Colonic mucosa (tissue), 4 donors: Measurements from ENCODE around the gene PCNX1. TPM values are rescaled to one million over a fixed set of nuclear protein-coding genes. Genes with fewer than 3 reads are reported as not detected.
A peak's percentile ranks its signal among the peaks of the same experiment; 100 is the strongest.

Experiments used
- DNase-seq: peaks from one replicate; pipeline ENCODE4 v3.0.0-alpha.2; 2020
- H3K27ac ChIP-seq: fragments of 200-600 bp; one replicate; pipeline ENCODE4 v1.8.0; 2021
- H3K27me3 ChIP-seq: fragments of 200-600 bp; one replicate; pipeline ENCODE4 v1.8.0; 2021
- H3K36me3 ChIP-seq: fragments of 200-600 bp; one replicate; pipeline ENCODE4 v1.8.0; 2021
- H3K4me1 ChIP-seq: fragments of 200-600 bp; one replicate; pipeline ENCODE4 v1.8.0; 2021; ENCODE audit warnings: mild to moderate bottlenecking
- H3K4me3 ChIP-seq: fragments of 200-600 bp; one replicate; pipeline ENCODE4 v1.8.0; 2021
- H3K9ac ChIP-seq, 2 donors: one replicate each; pipeline ENCODE4 v1.7.0; 2013; ENCODE audit warnings: control low read depth in 2 of 2, low read depth in 2 of 2, low read length in 2 of 2
- H3K9me3 ChIP-seq: fragments of 200-600 bp; one replicate; pipeline ENCODE4 v1.8.0; 2021
- CTCF ChIP-seq: fragments of 200-600 bp; IDR thresholded peaks from one replicate; pipeline ENCODE4 v1.8.0; 2022; ENCODE audit warnings: antibody characterized with exemption, mild to moderate bottlenecking
- intact Hi-C: fragments of 100-400 bp; cut with DNase I; formaldehyde crosslinking; loops from one replicate; pipeline ENCODE4 v1.14.1; 2022
- total RNA-seq, 2 donors: library from RNA; stranded (reverse); fragmentation: NEBNext Ultra II Directional in 1 of 2; extraction: Animal tissue kit (Norgen Biotek cat#: 25700) in 1 of 2; gene quantifications; one replicate each; pipeline ENCODE4 v1.2.1, GENCODE V29; 2021
- donor health status: healthy.
- donor health status: DM: no; HTN: no; CAD: no.
- donor health status: DM: no; HTN: no; CAD: no.

PCNX1 gene
- total RNA-seq, 2 donors from 2014 or later: 18.1 to 26.7 TPM

GRCh38 chr14:71150737-71151136 lies 243.5 kb downstream of the PCNX1 start:
- Histone ChIP-seq H3K36me3 (no peaks in the 10 kb centered on the region), H3K9ac (no peak overlapping the region), H3K4me1 (no peaks in the 10 kb centered on the region), H3K27ac (no peak overlapping the region), H3K9me3 (no peaks in the 10 kb centered on the region), H3K4me3 (no peak overlapping the region), H3K27me3 (no peaks in the 10 kb centered on the region)
- intact Hi-C loops: no loop called here
- TF ChIP-seq CTCF: no peak
- DNase-seq: no peak

GRCh38 chr14:71155743-71156142 lies 248.5 kb downstream of the PCNX1 start:
- H3K4me1 ChIP-seq: no peaks in the 10 kb centered on the region
- no peaks in the 10 kb centered on the region for H3K27me3 ChIP-seq
- no peak overlapping the region for H3K4me3 ChIP-seq
- H3K9me3 ChIP-seq: no peaks in the 10 kb centered on the region
- DNase-seq: no peak
- no peak overlapping the region for H3K27ac ChIP-seq
- no peak overlapping the region for H3K9ac ChIP-seq
- intact Hi-C loops: no loop called here
- H3K36me3 ChIP-seq: no peaks in the 10 kb centered on the region
- no peak for TF ChIP-seq CTCF

GRCh38 chr14:71163050-71163841 lies 256.0 kb downstream of the PCNX1 start:
- intact Hi-C loops: no loop called here
- Histone ChIP-seq H3K4me3 (no peak overlapping the region), H3K9ac (no peak overlapping the region), H3K4me1 (peaks cover 10% of the 10 kb centered on the region), H3K36me3 (no peaks in the 10 kb centered on the region), H3K27ac (no peak overlapping the region), H3K9me3 (no peaks in the 10 kb centered on the region), H3K27me3 (no peaks in the 10 kb centered on the region)
- TF ChIP-seq CTCF: no peak
- DNase-seq: no peak

- Histone ChIP-seq H3K4me3 (no peak overlapping the region), H3K9ac (peak overlapping the region in 1 of 2 donors; percentile 75), H3K27me3 (no peaks in the 10 kb centered on the region), H3K36me3 (no peaks in the 10 kb centered on the region), H3K4me1 (peaks cover 10% of the 10 kb centered on the region), H3K27ac (no peak overlapping the region), H3K9me3 (no peaks in the 10 kb centered on the region)
- DNase-seq: no peak
- intact Hi-C loops: no loop called here
- TF ChIP-seq CTCF: no peak
Measured at GRCh38 chr14:71163842-71164629, 256.8 kb downstream of the PCNX1 start.

Other genes with a start within 250 kb of the PCNX1 start
- gene MAP3K9, start 97.9 kb upstream of the PCNX1 start, total RNA-seq: 10 to 100 TPM; 10.6 to 13.0 TPM